Gastrocnemius medialis (tissue), 4 donors: ENCODE data around the gene MEPE. TPM values are rescaled to one million over a fixed set of nuclear protein-coding genes. Genes with fewer than 3 reads are reported as not detected.

ENCODE experiments used
- ATAC-seq, 2 donors: fragments of 150-250 bp; one replicate each; pipeline ENCODE4 v1.9.1; 2016
- DNase-seq, 2 donors: peaks; one replicate each; pipeline ENCODE4 v3.0.0-alpha.2; 2019
- H3K27ac ChIP-seq, 4 donors: fragments of 200-600 bp; sonication (generic); 1 replicate in 1 of 4; 2 replicates in 3 of 4; pipeline ENCODE4 v1.5.1; 2016 to 2018; ENCODE audit warnings: mild to moderate bottlenecking in 2 of 4, moderate library complexity in 1 of 4
- H3K27me3 ChIP-seq, 3 donors: fragments of 200-600 bp; sonication (generic) in 2 of 3; 1 replicate in 1 of 3; 2 replicates in 2 of 3; pipeline versions ENCODE4 v1.5.1 to v1.6.0; 2016 to 2019; ENCODE audit warnings: mild to moderate bottlenecking in 1 of 3, moderate library complexity in 1 of 3
- H3K36me3 ChIP-seq, 2 donors: fragments of 200-600 bp; sonication (generic) in 1 of 2; one replicate each; pipeline ENCODE4 v1.5.1; 2017 to 2018
- H3K4me1 ChIP-seq, 2 donors: fragments of 200-600 bp; sonication (generic) in 1 of 2; one replicate each; pipeline ENCODE4 v1.5.1; 2016 to 2017; ENCODE audit warnings: mild to moderate bottlenecking in 2 of 2
- H3K4me3 ChIP-seq, 4 donors: fragments of 200-600 bp; sonication (generic) in 3 of 4; 1 replicate in 1 of 4; 2 replicates in 3 of 4; pipeline ENCODE4 v1.5.1; 2016 to 2019; ENCODE audit warnings: mild to moderate bottlenecking in 2 of 4
- H3K9me3 ChIP-seq, 3 donors: fragments of 200-600 bp; sonication (generic) in 2 of 3; 1 replicate in 1 of 3; 2 replicates in 2 of 3; pipeline ENCODE4 v1.5.1; 2016 to 2019
- POLR2A ChIP-seq, 2 donors: fragments of 450-650 bp; IDR thresholded peaks; one replicate each; pipeline ENCODE4 v1.6.1; 2017; ENCODE audit warnings: antibody characterized with exemption in 2 of 2, mild to moderate bottlenecking in 2 of 2, moderate library complexity in 2 of 2
- in situ Hi-C, 4 donors: fragments of 200-750 bp; cut with MboI; loops; one replicate each; pipeline versions ENCODE4 v1.15.0 to v1.8.0; 2017; ENCODE audit warnings: low sequenced_read_pairs in 4 of 4
- intact Hi-C: fragments of 100-400 bp; cut with DNase I; formaldehyde crosslinking; loops from one replicate; pipeline ENCODE4 v1.15.1; 2023; ENCODE audit warnings: low total_unique reads
- total RNA-seq, 4 donors: library from RNA; depleted of rRNA; stranded (reverse); fragments of >200 nt; gene quantifications; one replicate each; pipeline versions ENCODE4 v1.1.0 to v1.2.3, GENCODE V29; 2016
- TF ChIP-seq, protein P1 (sequence below), 5 experiments: fragments of 450-650 bp in 3 of 5; fragments of 200-600 bp in 2 of 5; sonication (generic) in 2 of 5; IDR thresholded peaks in 4 of 5; conservative IDR thresholded peaks in 1 of 5; 1 replicate in 4 of 5; 2 replicates in 1 of 5; pipeline ENCODE4 v1.5.1; 2016 to 2019; ENCODE audit warnings: antibody characterized with exemption in 5 of 5, mild to moderate bottlenecking in 3 of 5, moderate library complexity in 3 of 5

The MEPE gene
- total RNA-seq, 4 donors from 2014 or later, result not detected

DNA sequence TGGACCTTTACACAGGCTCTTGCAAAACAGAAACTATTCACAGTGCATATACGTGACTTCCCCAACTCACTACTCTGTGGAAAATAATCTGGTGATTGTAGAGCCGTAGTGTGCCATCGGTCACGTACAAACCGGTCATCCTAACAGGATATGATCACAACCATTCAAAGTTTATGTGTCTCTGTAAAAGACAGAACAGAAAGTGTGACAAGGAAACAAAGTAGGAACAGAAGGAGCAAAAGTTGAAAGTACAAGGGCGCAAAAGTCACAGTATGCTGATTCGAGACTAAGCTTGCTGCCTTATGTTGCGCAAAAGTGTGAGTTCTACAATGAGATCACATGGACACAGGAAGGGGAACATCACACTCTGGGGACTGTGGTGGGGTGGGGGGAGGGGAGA lies 18.6 kb downstream of the MEPE start:
- Histone ChIP-seq H3K27ac (no peak overlapping the region), H3K9me3 (no peaks in the 10 kb centered on the region), H3K4me1 (peaks cover 0 to 7% of the 10 kb centered on the region in 2 donors), H3K27me3 (no peaks in the 10 kb centered on the region), H3K36me3 (no peaks in the 10 kb centered on the region), H3K4me3 (no peak overlapping the region)
- DNase-seq (peak in 1 of 2 donors; percentile 10), ATAC-seq (peak in 1 of 2 donors; percentile 39)
- in situ Hi-C loops (loop anchor here (5.0 to 25.0 kb wide), 5 partner anchors 121 to 661 kb away; partner anchors contain the start of genes SPP1 (in 2 of the 4) and PYURF (in 1 of the 4)), intact Hi-C loops (no loop called here)
- TF ChIP-seq, protein P1, sequence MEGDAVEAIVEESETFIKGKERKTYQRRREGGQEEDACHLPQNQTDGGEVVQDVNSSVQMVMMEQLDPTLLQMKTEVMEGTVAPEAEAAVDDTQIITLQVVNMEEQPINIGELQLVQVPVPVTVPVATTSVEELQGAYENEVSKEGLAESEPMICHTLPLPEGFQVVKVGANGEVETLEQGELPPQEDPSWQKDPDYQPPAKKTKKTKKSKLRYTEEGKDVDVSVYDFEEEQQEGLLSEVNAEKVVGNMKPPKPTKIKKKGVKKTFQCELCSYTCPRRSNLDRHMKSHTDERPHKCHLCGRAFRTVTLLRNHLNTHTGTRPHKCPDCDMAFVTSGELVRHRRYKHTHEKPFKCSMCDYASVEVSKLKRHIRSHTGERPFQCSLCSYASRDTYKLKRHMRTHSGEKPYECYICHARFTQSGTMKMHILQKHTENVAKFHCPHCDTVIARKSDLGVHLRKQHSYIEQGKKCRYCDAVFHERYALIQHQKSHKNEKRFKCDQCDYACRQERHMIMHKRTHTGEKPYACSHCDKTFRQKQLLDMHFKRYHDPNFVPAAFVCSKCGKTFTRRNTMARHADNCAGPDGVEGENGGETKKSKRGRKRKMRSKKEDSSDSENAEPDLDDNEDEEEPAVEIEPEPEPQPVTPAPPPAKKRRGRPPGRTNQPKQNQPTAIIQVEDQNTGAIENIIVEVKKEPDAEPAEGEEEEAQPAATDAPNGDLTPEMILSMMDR (IDR thresholded peaks at IDR 0.05 in 4 of 5, conservative IDR thresholded peaks at IDR 0.05 in 1 of 5), result no peak
- TF ChIP-seq POLR2A (IDR thresholded peaks at IDR 0.05), result no peak

DNA sequence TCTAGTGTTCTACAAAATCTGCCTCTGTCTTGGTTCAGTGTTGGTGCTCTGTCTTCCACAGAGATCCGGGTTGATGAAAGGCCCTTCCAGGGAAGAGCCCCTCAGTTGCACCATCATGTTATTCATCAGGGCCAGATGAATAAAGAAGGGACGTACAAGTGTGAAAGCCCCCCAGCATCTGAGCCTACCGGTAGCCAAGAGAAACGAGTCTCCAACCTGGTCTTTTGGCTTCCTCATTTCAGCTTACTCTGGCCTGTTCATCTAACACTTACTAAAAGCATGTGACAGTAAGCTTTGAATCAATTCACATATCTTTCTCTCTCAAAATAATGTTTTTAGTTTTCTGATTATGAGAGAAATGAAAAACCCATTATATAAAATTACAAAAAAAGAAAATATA lies 19.2 kb downstream of the MEPE start:
- in situ Hi-C loops, result loop anchor here (5.0 to 25.0 kb wide), 5 partner anchors 120 to 660 kb away; partner anchors contain the start of genes SPP1 (in 2 of the 4) and PYURF (in 1 of the 4)
- no peak overlapping the region for H3K27ac ChIP-seq
- no peak overlapping the region for H3K4me3 ChIP-seq
- TF ChIP-seq, protein P1 (IDR thresholded peaks at IDR 0.05 in 4 of 5, conservative IDR thresholded peaks at IDR 0.05 in 1 of 5), result no peak
- TF ChIP-seq POLR2A (IDR thresholded peaks at IDR 0.05), result no peak
- H3K27me3 ChIP-seq, result no peaks in the 10 kb centered on the region
- ATAC-seq (no peak), DNase-seq (no peak)
- intact Hi-C loops, result loop anchor here (2.0 kb wide), 1 partner anchor 361 kb away; no protein-coding TSS in a partner anchor
- H3K9me3 ChIP-seq, result no peaks in the 10 kb centered on the region
- peaks cover 0 to 7% of the 10 kb centered on the region in 2 donors for H3K4me1 ChIP-seq
- no peaks in the 10 kb centered on the region for H3K36me3 ChIP-seq

DNA sequence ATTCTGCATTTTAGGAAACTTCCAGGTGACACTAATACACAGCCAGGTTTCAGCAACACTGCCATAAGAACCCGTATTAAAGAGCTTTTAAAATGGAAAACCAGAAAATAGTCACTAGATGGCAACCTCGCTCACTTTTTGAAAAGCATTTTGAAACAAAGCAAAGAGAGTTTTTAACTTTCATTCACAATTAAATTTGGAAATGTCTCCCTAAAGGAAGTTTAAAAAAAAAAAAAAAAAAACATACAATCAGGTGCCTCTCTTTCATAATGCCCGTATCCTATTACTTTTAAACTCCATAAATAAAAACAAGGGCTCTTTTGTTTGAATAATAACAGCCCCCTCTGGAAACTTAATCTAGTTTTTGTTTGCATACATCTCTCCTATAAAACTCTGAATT lies 20.3 kb downstream of the MEPE start:
- H3K4me1 ChIP-seq, result peaks cover 0 to 7% of the 10 kb centered on the region in 2 donors
- no peak for TF ChIP-seq POLR2A (IDR thresholded peaks at IDR 0.05)
- TF ChIP-seq, protein P1 (IDR thresholded peaks at IDR 0.05 in 4 of 5, conservative IDR thresholded peaks at IDR 0.05 in 1 of 5), result peak in 4 of 5 experiments; percentile 22 to 46 (median 39)
- intact Hi-C loops, result loop anchor here (1.0 to 2.0 kb wide), 2 partner anchors 120 to 360 kb away; no protein-coding TSS in a partner anchor
- H3K27ac ChIP-seq, result no peak overlapping the region
- H3K27me3 ChIP-seq, result no peaks in the 10 kb centered on the region
- no peaks in the 10 kb centered on the region for H3K9me3 ChIP-seq
- no peak overlapping the region for H3K4me3 ChIP-seq
- no peaks in the 10 kb centered on the region for H3K36me3 ChIP-seq
- ATAC-seq (no peak), DNase-seq (no peak)
- in situ Hi-C loops, result loop anchor here (5.0 to 25.0 kb wide), 5 partner anchors 119 to 659 kb away; partner anchors contain the start of genes SPP1 (in 2 of the 4) and PYURF (in 1 of the 4)

DNA sequence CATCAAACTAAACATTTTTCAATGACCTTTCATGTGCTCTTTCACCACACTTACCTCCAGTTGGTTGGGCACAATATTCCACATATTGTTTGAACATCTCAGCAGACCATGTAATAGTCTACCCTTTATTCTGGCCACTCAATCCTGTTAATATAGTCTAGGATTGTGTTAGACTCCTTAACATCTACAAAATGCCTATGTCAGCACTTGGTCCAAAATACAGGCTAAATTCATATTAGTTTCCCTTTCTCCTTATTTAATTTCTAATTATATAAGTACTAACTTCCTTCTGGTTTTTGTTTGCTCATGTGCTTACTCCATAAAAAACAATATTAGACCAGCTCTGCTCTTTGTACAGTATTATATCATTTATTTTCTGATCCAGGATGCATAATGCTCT lies 21.1 kb downstream of the MEPE start:
- intact Hi-C loops (loop anchor here (1.0 to 2.0 kb wide), 2 partner anchors 119 to 359 kb away; no protein-coding TSS in a partner anchor), in situ Hi-C loops (loop anchor here (5.0 to 25.0 kb wide), 5 partner anchors 118 to 658 kb away; partner anchors contain the start of genes SPP1 (in 2 of the 4) and PYURF (in 1 of the 4))
- no peaks in the 10 kb centered on the region for H3K36me3 ChIP-seq
- no peak for TF ChIP-seq POLR2A (IDR thresholded peaks at IDR 0.05)
- TF ChIP-seq, protein P1 (IDR thresholded peaks at IDR 0.05 in 4 of 5, conservative IDR thresholded peaks at IDR 0.05 in 1 of 5), result no peak
- no peaks in the 10 kb centered on the region for H3K9me3 ChIP-seq
- no peak overlapping the region for H3K27ac ChIP-seq
- peaks cover 0 to under 1% of the 10 kb centered on the region in 2 donors for H3K4me1 ChIP-seq
- DNase-seq (no peak), ATAC-seq (no peak)
- no peaks in the 10 kb centered on the region for H3K27me3 ChIP-seq
- H3K4me3 ChIP-seq, result no peak overlapping the region
